Measurements from ENCODE around the gene KRTAP29-1. TPM values are rescaled to one million over a fixed set of nuclear protein-coding genes. Genes with fewer than 3 reads are reported as not detected.
"Not testable (repeated sequence)": the region's sequence is repeated elsewhere in the genome, so short reads cannot be mapped to it uniquely, and the experiment has no call there.

Gene KRTAP29-1, protein sequence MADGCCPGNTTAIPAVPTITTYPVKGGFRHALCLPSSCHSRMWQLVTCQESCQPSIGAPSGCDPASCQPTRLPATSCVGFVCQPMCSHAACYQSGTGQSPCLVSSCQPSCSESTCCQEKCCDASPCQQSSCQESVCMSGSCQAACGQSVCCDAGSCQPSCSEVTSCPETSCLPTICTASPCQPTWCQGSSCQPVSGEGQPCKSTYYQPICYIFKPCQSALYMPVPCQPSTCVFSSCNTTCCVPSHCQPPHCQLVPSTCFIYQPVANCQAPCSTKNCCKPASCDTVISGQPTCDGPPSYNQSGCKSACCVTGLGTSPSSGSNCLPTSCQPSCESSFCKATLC
- total RNA-seq: not detected

DNA sequence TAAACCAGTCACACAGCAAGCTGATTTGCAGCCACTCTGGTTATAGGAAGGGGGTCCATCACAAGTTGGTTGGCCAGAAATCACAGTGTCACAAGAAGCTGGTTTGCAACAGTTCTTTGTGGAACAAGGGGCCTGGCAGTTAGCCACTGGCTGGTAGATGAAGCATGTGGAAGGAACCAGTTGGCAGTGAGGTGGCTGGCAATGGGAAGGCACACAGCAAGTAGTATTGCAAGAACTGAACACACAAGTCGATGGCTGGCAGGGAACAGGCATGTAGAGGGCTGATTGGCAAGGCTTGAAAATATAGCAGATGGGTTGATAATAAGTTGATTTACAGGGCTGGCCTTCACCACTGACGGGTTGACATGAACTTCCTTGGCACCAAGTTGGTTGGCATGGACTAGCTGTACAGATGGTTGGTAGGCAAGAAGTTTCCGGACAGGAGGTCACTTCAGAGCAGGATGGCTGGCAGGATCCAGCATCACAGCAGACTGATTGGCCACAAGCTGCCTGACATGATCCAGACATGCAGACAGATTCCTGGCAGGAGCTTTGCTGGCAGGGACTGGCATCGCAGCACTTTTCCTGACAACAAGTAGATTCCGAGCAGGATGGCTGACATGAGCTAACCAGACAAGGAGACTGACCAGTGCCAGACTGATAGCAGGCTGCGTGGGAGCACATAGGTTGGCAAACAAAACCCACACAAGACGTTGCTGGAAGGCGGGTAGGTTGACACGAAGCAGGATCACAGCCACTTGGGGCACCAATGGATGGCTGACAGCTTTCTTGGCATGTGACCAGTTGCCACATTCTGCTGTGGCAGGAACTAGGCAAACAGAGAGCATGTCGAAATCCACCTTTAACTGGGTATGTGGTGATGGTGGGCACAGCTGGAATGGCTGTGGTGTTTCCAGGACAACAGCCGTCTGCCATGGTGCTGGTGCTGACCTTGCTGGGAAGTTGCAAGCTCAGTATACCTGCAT is at the start of gene KRTAP29-1:
Gene KRTAP29-1 (minus strand): TSS at position 936 of the 986 bp plus-strand sequence. CDS start 0 bp downstream, at position 936.
- ATAC-seq (no peak), DNase-seq (ENCODE audit: low spot score) (no peak)

DNA sequence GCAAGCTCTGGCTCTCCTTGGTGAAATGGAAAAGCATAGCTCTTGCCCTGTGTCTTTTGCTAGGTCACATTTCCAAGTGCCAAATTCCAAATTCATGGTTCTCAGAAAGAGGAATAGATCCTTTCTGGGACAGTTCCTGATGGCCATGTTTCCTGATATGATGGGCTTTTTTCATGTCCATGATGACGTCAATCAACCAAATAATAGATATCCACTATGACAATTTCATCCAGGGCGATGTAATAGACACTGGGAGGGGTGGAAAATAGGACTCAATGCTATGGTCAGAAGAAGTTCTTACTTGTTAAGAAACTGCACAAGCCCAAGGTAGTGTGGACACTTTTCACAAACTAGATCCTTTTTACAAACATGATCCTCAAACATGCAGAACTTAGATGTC is 48.5 kb upstream of the KRTAP29-1 start:
- ATAC-seq (no peak), DNase-seq (ENCODE audit: low spot score) (no peak)

DNA sequence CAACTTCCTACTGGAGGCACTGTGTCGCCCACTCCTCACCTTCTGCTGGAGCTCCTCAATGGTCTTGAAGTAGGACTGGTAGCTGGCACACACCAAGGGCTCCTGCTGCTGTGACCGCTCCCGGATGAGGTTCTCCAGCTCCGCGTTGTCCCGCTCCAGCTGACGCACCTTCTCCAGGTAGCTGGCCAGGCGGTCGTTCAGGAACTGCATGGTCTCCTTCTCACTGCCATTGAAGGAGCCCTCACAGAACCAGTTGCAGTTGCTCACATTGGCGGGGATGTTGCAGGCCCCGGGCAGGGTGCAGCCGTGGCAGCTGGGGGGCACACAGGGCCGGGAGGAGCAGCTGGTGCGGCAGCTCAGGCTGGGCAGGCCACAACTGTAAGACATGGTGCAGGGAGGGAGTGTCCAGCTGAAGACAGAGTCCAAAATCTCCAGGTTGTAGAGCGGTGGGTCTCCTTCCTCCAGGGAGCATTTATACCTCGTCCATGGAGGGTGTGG is 47.8 kb upstream of the KRTAP29-1 start, which contains the start of gene KRT33A:
Gene KRT33A (minus strand): TSS at position 448 of the 498 bp plus-strand sequence. CDS start 61 bp downstream, at position 387.
- ATAC-seq: not testable (repeated sequence)

DNA sequence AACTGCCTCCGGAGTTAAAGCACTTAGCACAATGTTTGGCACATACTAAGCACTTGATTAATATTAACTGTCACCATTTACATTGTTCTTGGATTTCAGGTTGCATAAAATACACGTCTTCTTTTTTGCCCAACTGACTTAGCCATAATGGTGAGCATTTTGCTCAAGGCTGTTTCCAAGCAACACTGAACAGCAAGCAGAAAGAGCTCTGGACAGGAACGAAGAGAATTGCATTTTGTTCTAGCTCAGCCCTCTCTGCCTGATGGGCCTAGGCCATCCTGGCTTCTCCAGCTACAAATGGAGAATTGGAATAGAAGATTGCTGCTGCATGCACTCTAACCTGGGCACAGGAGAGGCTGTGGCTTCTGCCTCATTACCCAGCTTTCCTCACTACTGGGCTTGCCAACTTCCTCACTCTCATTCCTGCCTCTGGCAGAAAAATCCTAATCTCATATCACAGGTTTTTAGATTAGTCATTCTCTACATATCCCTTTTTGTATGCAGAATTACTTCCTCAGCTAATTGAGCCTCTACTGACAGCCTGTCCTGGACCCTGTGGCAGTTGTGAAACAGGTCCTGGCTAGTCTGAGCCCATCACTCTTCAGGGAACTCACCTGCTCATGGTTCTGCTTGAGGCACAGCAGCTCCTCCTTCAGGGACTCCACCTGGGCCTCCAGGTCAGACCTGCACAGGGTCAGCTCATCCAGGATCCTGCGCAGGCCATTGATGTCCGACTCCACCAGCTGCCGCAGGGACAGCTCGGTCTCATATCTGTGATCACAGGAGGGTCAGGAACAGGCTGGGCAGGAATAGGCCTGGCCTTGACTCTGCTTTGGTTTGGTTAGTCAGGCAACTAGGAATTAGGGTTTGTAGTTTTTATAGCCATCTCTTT is 45.5 kb upstream of the KRTAP29-1 start:
- no peak for DNase-seq (ENCODE audit: low spot score)
- no peak for ATAC-seq

More for the DNA sequence above, 47.8 kb upstream of the KRTAP29-1 start, which contains the start of gene KRT33A:
- DNase-seq (ENCODE audit: low spot score): not testable (repeated sequence)

DNA sequence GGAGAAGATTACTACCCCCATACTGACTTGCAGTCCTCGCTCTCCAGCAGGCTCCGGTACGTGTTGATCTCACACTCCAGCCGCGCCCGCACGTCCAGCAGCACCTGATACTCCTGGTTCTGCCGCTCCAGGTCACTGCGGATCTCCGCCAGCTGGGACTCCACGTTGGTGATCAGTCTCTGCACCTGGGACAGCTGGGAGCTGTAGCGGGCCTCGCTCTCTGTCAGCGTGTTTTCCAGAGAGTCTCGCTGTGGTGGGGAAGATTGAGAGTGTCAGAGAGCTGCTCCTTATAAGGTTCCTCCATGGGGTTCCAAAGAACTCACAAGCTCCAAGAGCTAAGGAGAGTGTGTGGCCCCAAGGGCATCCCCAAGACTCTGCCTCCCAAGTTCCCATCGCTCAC is 43.8 kb upstream of the KRTAP29-1 start:
- not testable (repeated sequence) for ATAC-seq; DNase-seq (ENCODE audit: low spot score)

DNA sequence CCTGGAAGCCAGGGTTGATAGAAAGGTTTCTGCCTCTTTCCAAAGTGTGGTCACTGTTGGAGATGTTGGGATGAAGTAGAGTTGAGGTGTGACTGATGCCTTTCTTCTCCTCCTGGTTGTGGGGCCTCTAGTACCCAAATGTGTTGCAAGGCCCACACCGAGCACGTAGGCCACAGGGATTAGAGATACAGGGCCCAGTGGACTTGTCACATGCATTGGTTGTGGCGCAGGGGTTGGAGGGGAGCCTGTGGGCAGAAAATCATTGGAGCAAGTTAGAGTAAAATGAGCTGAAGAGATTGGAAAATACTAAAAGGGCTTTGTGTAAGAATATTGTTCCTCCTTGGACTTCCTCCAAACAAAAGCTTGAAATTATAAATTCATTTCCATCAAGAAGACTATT is 43.3 kb upstream of the KRTAP29-1 start:
- DNase-seq (ENCODE audit: low spot score) (no peak), ATAC-seq (no peak)

DNA sequence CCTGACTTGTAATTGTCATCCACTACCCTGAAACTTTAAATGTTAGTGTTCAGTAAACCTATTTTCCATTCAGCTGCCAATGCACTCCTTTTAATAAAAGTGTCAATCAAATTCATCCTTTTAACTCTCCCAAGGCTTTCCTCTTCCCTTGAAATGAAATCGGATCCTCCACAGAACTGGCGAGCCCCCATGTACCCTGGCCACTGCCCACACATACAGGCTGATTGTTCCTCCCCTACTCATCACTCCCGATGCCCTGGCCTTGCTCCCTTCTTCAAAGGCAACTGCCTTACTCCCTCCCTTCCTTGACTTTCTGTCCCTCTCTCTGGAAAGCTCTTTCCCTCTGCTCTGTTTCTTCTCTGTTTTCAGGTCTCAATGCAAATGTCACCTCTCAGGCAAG is 40.4 kb upstream of the KRTAP29-1 start:
- ATAC-seq (no peak), DNase-seq (ENCODE audit: low spot score) (no peak)

DNA sequence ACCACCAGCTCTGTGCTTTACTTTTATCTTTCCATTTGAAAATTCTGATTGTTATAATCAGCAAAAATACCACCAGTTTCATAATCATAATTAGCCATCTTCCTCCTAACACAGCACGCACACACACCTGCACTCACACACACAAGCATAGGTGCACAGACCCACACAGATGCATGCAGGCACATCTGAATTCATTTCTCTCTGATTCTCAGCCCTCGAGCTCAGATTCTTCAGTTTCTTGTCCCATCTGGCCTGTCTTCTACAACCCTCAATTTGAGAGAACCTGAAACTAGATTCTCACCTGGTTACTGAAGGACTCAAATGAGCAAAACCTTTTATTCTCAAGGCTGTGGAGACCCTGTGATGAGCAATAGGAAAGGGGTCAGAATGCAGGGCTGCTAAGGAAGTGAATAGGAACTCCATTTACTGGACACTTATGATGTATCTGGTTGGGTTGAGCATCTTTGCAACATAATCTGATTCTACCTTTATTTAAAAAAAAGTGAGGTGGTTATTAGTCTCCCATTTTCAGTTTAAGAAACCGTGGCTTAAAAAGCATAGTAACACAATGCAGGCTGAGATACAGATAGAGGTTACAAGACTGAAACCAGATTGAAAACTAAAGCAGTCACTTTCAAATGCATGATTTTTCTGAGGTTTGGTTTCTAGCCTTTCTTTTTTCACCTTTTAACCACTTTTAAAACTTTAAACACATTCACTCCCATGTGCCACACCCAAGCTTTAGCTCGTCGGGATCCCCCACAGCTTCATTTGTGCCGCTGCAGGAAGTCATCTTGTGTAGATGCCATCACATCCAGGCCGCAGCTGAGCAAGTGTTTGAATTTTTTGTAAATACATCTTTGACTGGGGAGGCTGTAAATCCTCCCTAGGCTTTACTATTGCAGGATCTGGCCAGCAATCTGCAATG is 38.5 kb upstream of the KRTAP29-1 start:
- no peak for ATAC-seq

DNA sequence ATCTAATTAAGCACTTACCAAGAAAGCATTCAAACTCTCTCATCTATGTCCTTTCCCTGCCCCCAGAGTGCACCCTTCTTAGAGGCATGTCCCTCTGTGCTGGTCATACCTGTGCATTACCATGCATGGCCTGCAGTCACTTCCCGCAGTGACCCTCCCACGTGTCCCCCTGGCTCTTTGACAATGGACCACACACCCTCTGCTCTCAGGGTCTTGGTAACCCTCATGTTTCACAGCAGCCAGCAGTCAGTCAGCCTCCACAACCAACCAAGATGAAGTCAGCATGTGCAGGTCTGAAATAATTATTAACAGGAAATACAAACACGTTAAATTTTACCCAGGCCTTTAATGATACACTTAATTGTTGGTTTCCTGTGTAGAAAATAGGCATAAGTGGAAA is 37.8 kb upstream of the KRTAP29-1 start:
- ATAC-seq: no peak
- no peak for DNase-seq (ENCODE audit: low spot score)

More for the DNA sequence above, 38.5 kb upstream of the KRTAP29-1 start:
- no peak for DNase-seq (ENCODE audit: low spot score)

DNA sequence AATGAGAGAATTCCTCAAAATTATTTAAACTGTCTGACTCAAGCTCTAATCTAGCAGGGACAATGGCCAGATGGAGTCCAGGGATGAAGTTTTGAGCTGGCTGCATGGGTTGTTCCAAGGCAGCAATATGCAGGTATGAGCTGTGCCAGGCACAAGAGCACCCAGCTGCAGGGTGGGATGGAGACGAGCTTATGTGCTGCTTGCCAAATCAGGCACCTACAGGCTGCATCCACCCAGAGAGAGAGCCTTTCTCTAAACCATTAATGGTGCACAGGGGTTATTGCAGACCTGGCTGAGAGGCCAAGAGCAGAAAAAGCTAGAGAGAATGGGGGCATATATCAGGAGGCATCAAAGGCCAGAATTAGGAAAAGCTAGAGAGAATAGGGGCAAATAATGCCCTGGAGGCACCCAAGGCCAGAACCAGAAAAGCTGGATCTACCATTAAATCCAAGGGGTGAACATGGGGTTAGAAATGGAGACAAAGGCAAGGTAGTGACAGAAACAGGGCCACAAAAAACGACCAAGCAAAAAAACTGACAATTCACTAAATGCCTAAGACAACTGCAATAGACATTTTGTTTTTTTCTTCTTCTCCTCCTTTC is 37.0 kb upstream of the KRTAP29-1 start:
- DNase-seq (ENCODE audit: low spot score) (no peak), ATAC-seq (no peak)

DNA sequence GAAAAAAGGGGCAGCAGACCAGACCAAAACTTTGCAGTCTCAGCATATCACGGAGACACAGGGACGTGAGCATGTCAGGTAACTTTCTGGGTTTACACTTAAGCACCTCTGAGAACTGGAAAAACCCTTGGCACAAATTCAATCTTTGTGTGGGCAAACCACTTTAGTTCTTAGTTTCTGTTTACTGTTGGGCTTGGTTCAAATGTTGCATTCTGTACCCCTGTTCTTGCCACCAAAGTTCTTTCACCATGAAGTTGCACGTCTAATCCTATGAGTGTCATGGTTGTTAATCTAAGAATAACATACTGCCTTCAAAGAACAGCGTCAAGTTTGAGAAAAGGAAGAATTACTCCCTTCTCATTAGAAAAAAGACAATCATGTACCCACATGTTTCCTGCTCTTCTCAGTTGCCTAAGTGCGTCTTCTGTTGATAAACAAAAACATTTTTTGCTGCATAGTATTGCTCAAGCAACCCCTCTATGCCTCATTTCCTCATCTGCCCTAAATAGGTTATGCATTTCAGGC is 36.4 kb upstream of the KRTAP29-1 start:
- ATAC-seq (no peak), DNase-seq (ENCODE audit: low spot score) (no peak)

DNA sequence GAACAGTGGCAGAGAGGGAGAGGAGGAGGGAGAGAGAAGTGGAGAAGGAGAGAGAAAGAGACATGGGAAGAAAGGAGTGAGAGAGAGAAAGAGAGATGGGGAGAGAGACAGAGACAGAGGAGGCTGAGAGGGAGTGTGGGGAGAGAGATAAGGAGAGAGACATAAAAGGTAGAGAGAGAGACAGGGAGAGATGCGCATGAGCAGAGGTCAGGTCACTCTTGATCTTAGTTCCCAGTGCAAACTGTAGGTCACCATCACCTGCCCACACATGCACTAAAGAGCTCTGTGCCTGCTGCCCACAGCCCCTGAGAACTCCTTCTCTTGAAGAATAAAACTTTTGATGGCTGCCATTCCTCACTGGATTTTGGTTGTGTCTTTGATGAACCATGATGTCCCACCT is 33.1 kb upstream of the KRTAP29-1 start:
- ATAC-seq (no peak), DNase-seq (ENCODE audit: low spot score) (no peak)

DNA sequence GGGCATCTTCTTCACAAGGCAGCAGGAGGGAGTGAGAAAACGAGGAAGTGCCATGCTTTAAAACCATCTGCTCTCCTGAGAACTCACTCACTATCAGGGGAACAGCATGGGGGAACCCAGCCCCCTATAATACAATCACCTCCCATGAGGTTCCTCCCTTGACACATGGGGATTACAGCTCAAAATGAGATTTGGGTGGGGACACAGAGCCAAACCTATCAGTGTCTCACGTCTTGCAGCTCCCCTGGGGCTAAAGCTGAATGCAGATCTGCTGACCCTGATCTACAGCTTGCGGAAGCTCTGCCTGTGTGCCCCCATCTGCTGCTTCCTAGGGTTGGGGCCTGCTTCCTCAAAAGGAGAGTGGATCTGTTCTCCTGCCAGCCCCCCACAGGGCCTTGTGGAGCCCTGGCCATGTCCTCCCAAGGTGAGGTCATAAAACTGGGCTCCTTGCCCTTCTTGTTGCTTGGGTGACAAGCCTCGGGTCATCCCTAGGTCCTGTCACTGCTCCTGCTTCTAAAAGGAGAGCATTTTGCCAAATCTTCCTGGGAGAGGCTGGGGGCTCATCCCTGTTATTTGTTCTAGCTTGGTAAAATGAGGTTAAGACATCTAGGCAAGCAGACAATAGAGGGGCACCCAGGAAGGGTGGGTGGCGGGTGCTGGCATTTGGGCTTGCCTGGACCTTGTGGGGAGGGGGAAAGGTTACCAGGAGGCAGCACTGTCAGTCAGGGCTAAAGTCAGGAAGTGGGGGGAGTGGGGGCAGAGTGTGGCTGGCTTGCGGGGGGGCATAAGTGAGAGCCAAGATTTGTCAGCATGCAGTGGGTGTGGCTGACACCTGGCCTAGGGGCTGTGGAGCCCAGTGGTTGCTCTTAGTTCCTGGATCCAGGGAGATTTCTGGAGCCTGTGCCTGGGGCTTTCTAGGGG is 32.0 kb upstream of the KRTAP29-1 start:
- no peak for DNase-seq (ENCODE audit: low spot score)
- ATAC-seq: no peak

DNA sequence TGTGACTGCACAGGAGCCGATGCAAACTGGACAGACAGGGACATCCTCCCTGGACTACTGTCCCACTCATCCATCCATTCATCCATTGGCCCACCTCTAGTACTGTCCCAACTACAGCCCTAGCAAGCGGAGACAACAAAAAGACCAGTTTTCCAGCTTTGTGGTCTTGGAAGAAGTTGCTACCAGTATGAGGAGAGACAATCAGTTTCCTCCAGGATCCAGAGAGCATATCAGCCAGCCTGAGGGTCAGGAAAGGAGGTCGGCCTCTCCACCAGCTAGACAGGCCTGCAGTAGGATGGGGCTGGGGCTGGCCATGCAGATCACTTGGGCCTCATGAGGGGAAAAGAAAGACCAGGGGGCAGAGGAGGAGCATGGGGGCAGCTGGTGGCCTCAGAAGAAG is 31.2 kb upstream of the KRTAP29-1 start:
- ATAC-seq (no peak), DNase-seq (ENCODE audit: low spot score) (no peak)

DNA sequence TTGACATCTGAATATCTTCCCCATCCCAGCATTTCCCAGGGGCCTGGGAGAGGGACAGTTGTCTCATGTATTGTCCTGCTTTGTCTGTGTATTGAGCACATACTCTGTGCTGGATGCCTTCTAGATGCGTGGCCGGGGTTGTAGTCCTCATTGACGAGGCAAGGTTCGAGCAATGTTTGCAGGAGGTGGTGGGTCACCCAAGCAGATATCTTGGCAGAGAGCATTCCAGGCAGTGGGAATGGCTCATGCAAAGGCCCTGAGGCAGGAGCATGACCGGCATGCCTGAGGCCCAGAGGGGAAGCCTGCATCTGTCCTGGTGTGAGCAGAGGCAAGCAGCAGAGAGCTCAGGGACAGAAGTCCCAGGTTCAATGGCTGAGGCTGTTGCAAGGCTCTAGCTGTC is 30.4 kb upstream of the KRTAP29-1 start:
- DNase-seq (ENCODE audit: low spot score) (no peak), ATAC-seq (no peak)

DNA sequence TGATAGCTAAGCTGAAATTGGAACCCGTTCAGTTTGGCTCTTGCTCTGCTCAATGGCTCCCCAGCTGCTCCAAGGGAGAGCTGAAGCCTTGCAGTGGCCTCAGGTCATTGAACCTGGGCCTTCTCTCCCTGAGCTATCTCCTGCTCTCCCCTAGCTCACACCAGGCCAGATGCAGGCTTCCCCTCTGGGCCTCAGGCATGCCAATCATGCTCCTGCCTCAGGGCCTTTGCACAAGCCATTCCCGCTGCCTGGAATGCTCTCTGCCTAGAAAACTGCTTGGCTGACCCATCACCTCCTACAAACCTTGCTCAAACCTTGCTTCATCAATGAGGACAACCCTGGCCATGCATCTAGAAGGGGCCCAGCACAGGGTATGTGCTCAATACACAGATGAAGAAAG is 29.6 kb upstream of the KRTAP29-1 start:
- DNase-seq (ENCODE audit: low spot score): no peak
- ATAC-seq: no peak

DNA sequence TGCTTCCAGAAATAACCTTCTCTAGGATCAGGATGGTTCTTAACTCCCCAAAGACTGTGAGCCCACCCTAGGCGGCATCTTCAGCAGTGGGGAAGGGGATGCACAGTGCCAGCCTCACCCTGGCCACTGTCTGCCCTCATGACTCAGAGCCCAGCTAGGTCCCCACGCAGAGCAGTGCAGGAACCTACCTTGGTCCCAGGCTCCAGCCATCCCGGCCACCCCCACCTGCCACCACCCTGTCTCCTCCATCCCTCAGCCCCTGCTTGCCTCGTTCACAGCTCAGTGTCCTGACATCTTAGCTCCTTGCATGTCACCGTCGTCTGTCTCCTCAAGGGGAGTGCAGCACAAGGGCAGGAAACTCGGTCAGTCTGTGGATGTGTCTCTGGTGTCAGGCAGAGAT is 29.0 kb upstream of the KRTAP29-1 start:
- ATAC-seq: no peak
- no peak for DNase-seq (ENCODE audit: low spot score)
